NCI-H2107 treated with DMSO at 0.1 percent for 48 hours (cell line): ENCODE measurements around the gene TSKS.
A peak's percentile ranks its signal among the peaks of the same experiment; 100 is the strongest.

Source experiments
- DNase-seq: peaks from one replicate; lab custom pipeline; 2025; ENCODE audit not compliant: unreplicated experiment; lab: John Stamatoyannopoulos, UW

TSKS gene

DNA sequence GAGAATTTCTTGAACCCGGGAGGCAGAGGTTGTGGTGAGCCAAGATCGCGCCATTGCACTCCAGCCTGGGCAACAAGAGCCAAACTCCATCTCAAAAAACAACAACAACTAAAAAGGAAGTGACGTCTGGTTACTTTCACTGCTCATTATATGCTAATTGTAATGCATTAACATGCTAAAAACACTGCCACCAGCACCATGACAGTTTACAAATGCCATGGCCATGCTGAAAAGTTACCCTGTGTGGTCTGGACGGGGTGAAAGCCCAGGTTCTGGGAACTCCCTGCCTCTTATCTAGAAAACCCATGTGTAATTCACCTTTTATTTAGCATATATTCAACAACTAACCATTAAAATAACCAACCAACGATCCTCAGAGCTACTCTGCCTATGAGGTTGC is 44.1 kb downstream of the TSKS start:
- no peak for DNase-seq

DNA sequence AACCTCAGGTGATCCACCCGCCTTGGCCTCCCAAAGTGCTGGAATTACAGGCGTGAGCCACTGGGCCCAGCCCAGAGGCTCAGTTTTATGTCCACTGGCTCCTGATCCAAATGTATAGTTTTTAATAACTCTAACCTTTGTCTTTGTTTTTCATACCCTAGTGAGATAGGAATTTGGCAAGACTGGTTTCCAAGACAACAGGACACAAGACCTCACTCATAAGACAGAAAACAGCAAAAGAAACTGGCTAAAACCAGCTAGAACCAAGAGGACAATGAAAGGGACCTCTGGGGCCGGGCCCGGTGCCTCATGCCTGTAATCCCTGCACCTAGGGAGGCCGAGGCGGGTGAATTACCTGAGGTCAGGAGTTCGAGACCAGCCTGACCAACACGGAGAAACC is 44.6 kb downstream of the TSKS start:
- no peak for DNase-seq

- no peak for DNase-seq
Measured at GRCh38 chr19:49716154-49716553, 47.0 kb downstream of the TSKS start.

GRCh38 chr19:49713236-49713845 is 49.8 kb downstream of the TSKS start:
- DNase-seq = no peak

DNA sequence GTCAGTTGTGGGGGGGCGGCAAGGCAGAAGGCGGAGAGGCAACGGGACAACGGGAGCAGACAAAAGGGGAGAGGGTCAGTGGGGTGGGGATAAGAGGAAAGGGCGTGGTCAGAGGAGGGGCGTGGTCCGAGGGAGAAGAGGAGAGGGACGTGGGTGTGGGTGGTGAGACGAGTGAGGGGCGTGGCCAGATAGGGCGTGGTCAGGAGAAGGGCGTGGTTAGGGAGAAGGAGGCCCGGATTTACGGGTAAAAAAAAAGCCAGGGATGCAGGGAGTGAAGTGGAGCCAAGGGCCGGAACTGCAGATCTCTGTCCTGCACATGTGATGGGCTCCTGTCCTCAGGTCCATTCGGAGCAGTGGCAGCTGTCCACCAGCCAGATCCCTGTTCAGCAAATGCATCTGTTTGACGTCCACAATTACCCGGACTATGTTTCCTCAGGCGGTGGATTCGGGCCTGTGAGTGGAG is 50.7 kb downstream of the TSKS start:
- no peak for DNase-seq

DNA sequence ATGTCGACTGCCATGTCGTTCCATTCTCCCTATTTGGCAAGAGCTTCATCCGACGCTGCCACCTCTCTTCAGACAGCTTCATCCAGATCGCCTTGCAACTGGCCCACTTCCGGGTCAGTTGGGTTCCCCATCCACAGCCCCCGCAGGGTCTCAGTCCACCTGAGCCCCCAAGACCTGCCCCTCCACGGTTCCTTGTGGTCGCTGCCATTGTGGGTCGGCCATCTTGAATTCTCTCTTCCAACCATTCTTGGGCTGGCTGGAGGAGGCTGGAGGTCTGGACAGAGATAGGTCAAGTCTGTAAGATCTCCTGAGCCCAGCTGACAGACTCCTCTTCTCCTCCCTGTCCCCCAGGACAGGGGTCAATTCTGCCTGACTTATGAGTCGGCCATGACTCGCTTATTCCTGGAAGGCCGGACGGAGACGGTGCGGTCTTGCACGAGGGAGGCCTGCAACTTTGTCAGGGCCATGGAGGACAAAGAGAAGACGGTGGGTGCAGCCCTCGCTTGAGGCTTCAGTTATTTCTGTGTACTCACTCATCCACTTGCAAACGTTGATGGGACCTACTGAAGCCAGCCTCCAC is 52.6 kb downstream of the TSKS start:
- DNase-seq = no peak

DNA sequence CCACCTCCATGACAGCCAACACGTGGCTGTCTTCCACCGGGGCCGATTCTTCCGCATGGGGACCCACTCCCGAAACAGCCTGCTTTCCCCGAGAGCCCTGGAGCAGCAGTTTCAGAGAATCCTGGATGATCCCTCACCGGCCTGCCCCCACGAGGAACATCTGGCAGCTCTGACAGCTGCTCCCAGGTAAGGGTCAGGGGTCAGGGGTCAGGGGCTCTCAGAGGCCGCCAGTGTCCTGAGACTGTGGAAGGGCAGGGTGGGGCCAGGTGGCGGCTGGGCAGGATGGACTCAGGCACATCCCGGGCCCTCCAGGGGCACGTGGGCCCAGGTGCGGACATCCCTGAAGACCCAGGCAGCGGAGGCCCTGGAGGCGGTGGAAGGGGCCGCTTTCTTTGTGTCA is 57.2 kb downstream of the TSKS start:
- no peak for DNase-seq

DNA sequence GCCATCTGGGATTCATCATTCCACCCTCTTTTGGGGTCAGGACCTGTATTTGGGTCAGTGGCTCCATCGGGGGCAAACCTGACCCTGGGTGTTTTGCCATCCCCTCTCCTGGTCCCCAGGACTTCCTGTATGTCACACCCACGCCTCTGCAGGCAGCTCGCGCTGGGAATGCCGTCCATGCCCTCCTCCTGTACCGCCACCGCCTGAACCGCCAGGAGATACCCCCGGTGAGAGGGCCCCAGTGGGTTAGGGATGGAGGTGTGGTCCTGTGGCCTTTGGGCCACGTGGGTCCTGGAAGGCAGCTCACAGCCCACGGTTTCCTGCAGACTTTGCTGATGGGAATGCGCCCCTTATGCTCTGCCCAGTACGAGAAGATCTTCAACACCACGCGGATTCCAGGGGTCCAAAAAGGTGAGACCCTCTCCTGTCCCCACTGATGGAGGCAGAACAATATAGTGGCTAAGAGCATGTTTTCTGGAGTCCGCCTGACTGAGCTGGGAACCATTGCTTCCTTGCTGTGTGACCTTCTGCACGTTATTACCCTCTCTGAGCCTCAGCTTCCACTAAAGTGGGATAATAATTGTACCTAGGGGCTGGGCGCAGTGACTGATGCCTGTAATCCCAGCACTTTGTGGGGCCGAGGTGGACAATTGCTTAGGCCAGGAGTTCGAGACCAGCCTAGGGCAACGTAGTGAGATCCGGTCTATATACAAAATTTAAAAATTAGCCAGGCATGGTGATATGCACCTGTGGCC is 58.0 kb downstream of the TSKS start:
- no peak for DNase-seq

DNA sequence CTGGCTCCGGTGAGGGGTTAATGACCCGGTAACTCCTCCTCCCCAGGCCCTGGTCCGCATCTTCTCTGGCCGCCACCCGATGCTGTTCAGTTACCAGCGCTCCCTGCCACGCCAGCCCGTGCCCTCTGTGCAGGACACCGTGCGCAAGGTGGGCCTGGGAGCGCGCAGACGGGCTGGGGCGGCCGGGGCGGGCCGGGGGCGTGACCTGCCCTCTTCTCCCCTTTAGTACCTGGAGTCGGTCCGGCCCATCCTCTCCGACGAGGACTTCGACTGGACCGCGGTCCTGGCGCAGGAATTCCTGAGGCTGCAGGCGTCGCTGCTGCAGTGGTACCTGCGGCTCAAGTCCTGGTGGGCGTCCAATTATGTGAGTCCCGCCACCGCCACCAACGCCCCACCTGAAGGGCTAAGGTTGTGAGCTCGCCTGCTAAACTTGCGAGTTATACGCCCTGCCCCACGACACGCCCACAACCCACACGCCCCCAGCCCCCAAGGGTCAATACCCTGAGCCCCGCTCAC is 61.8 kb downstream of the TSKS start:
- no peak for DNase-seq

DNA sequence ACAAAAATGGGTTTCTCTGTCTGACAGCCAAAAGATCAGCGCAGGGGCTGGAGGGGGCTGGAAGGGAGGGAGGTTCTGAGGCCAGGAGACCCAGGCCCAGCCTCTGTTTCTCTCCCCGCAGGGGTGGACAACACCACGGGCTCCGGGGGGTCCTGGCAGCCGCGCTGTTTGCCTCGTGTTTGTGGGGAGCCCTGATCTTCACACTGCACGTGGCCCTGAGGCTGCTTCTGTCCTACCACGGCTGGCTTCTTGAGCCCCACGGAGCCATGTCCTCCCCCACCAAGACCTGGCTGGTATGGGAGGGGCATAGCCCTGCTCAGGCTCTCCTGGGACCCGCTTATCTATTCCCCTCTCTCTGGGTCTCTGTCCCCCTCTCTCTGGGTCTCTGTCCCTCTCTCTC is 62.5 kb downstream of the TSKS start:
- DNase-seq = no peak

DNA sequence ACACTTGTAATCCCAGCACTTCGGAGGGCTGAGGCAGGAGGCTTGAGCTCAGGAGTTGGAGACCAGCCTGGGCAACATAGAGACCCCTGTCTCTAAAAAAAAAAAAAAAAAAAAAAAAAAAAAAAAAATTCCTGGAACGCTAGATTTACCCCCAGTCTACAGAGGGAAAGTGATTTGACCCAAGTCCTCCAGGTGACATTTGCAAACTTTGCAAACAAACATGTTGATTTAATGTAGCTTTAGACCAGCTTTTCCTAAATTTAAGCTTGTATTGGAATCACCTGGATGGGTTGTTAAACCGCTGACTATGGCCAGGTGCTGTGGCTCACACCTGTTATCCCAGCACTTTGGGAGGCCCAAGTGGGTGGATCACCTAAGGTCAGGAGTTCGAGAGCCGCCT is 63.7 kb downstream of the TSKS start:
- DNase-seq = no peak

GRCh38 chr19:49696865-49697264 is 66.2 kb downstream of the TSKS start:
- DNase-seq = no peak

GRCh38 chr19:49696115-49696514 is 67.0 kb downstream of the TSKS start:
- no peak for DNase-seq

DNA sequence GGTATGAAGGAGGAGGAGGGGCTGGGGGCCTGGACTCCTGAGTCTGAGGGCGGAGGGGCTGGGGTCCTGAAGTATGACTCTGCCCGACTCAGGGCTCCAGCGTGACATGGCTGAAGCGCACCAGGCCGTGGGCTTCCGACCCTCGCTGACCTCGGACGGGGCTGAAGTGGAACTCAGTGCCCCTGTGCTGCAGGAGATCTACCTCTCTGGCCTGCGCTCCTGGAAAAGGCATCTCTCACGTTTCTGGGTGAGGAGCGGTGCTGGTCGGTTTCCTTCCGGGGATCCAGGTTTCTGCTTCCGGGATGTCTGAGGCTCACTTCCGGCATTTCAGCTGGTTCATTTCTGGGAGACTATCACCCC is 71.0 kb downstream of the TSKS start:
- no peak for DNase-seq

GRCh38 chr19:49691243-49692146 is 71.6 kb downstream of the TSKS start:
- DNase-seq = peak; percentile 57

DNA sequence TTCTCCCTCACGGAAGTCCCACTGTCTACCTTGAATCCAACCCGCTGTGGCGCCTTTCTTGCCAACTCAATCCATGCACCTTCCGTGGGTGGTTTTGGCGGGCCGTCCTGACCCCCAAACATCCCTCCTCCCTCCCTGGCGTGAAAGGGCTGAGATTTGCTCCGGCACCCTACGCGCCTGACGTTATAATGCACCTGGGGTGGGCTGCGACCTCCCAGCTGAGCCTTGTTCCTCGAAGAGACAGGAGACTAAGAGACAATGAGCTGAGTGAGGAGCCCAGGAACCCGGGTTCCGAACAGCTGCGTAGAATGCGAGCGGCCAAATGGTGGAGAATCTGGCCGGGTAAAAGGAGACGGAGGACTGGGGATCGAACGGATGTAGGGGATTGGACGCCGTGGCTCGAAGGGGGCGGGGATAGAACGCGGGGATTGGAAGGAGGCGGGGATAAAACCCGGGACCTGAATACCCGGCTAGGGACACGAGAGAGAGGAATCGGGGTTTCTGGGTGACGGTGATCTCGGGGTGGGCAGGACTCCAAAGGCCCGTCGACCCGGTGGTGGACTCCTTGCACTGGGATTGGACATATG is 72.4 kb downstream of the TSKS start, which contains the start of gene CPT1C:
TSS of gene CPT1C (plus strand) at position 461 of the 587 bp plus-strand sequence. CDS start 1,137 bp downstream, outside the sequence.
- DNase-seq = peak; percentile 93

DNA sequence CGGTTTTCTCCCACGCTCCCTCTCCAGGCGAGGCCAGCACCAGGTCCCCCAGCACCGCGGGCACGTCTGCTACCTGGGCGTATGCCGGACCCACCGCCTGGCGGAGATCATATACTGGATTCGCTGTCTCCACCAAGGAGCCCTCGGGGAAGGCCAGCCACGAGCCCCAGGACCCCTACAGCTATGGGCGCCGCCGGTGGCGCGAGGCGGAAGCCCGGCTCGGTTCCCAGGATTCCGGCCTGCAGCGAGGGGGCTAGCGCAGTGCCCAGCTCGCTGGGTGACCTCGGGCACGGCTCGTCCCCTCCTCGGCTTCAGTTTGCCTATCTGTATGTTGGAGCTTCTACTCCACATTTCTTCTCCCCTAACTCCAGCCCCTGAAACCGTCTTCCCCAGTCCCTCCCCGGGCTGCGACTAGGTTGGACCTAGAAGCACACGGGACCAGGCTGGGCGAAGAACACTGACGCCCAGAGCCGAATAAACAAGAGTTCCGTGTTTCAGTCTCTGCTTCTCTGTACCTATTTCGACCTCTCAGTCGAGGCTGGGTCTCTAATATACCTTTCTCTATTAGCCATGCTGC is 72.9 kb downstream of the TSKS start:
- DNase-seq = peak; percentile 25
